Fibroblast of lung (primary cell): Measurements from ENCODE around the gene ZBTB8A.

ENCODE experiments used
- CTCF ChIP-seq, 2 donors: IDR thresholded peaks in 1 of 2; conservative IDR thresholded peaks in 1 of 2; 1 replicate in 1 of 2; 2 replicates in 1 of 2; pipeline ENCODE4 v1.5.1; 2011 to 2012; ENCODE audit warnings: low read length in 2 of 2, control low read depth in 1 of 2, inconsistent platforms in 1 of 2, low read depth in 1 of 2, mild to moderate bottlenecking in 1 of 2
- EZH2 ChIP-seq: IDR thresholded peaks from 2 replicates; pipeline ENCODE4 v1.5.1; 2012; ENCODE audit warnings: low read length, control low read depth, mild to moderate bottlenecking; ENCODE audit errors: missing control alignments

DNA sequence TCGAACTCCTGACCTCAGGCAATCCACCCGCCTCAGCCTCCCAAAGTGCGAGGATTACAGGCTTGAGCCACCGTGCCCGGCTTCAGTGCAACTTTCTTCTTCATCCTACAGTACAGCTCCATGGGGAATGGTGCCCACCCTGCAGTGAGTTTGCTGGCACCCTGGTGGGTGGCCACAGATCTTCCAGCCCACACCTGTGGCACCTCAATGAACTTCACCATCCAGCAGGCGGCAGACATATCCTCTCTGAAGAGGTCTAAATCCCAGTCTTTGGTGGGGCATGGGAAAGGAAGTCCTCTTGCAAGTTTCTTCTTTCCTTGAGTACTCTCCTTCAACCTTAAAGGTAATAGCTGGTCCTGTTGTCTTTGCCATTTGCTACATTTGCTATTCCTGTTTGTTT is 18.1 kb upstream of the ZBTB8A start:
- no peak for TF ChIP-seq CTCF (conservative IDR thresholded peaks at IDR 0.05 in 1 of 2, IDR thresholded peaks at IDR 0.05 in 1 of 2; ENCODE audit: low read depth in 1 of 2, low read length in 2 of 2)
- no peak for TF ChIP-seq EZH2
